HepG2 (cell line): ENCODE data around the gene FAM131A. TPM values are rescaled to one million over a fixed set of nuclear protein-coding genes. Genes with fewer than 3 reads are reported as not detected.

Source experiments
- EED ChIP-seq: sonication (generic); formaldehyde crosslinking; IDR thresholded peaks from 2 replicates; pipeline ENCODE4 v1.5.0; 2020; ENCODE audit warnings: mild to moderate bottlenecking, missing genetic modification reagents
- GABPB1 ChIP-seq: IDR thresholded peaks from 2 replicates; pipeline ENCODE4 v1.6.1; 2016; ENCODE audit warnings: mild to moderate bottlenecking, missing genetic modification reagents, moderate library complexity, missing compliant biosample characterization
- HMGA1 ChIP-seq: sonication (generic); formaldehyde crosslinking; conservative IDR thresholded peaks from 2 replicates; pipeline ENCODE4 v1.4.0; 2020; ENCODE audit warnings: missing genetic modification reagents
- HNRNPL ChIP-seq: fragments of 200-400 bp; formaldehyde crosslinking; IDR thresholded peaks from 2 replicates; pipeline ENCODE4 v1.6.1; 2017; ENCODE audit warnings: mild to moderate bottlenecking, low read depth, low read length
- NFATC3 ChIP-seq: sonication (generic); formaldehyde crosslinking; IDR thresholded peaks from 2 replicates; pipeline ENCODE4 v1.5.1; 2020; ENCODE audit warnings: mild to moderate bottlenecking, missing genetic modification reagents
- TCF7 ChIP-seq: sonication (generic); IDR thresholded peaks from 2 replicates; pipeline ENCODE4 v1.6.1; 2016; ENCODE audit warnings: antibody characterized with exemption, low read depth
- ZBTB3 ChIP-seq: sonication (generic); formaldehyde crosslinking; IDR thresholded peaks from 2 replicates; pipeline ENCODE4 v1.4.0; 2020; ENCODE audit warnings: low read depth, mild to moderate bottlenecking, moderate library complexity, missing genetic modification reagents, borderline replicate concordance
- ZNF24 ChIP-seq: fragments of 450-650 bp; IDR thresholded peaks from 2 replicates; pipeline ENCODE4 v1.6.1; 2017; ENCODE audit warnings: antibody characterized with exemption, mild to moderate bottlenecking
- ZNF264 ChIP-seq: sonication (generic); formaldehyde crosslinking; IDR thresholded peaks from 2 replicates; pipeline ENCODE4 v1.4.0; 2020; ENCODE audit warnings: missing genetic modification reagents
- polyA plus RNA-seq, 8 experiments: library from polyadenylated mRNA; depleted of rRNA in 3 of 8; stranded (reverse) in 7 of 8; unstranded in 1 of 8; fragments of >200 nt; fragmentation: Illumina TruSeq in 4 of 8; extraction: Trizol in 4 of 8; gene quantifications; 2 replicates each; pipeline versions ENCODE4 v1.2.1 to v1.2.3, GENCODE V29; 2011 to 2016; ENCODE audit warnings: low read depth in 4 of 8, missing spikeins in 1 of 8, mixed read lengths in 1 of 8; ENCODE audit not compliant: insufficient read depth in 1 of 8
- total RNA-seq, 5 experiments: library from RNA; depleted of rRNA; stranded (reverse); fragments of >200 nt; fragmentation: Illumina TruSeq; extraction: Trizol; gene quantifications; 2 replicates each; pipeline ENCODE4 v1.2.3, GENCODE V29; 2016; ENCODE audit warnings: low read depth in 1 of 5
- TF ChIP-seq, protein P1 (sequence below): sonication (generic); formaldehyde crosslinking; IDR thresholded peaks from 2 replicates; pipeline ENCODE4 v1.4.0; 2020; ENCODE audit warnings: missing genetic modification reagents
- TF ChIP-seq, protein P2 (sequence below): sonication (generic); formaldehyde crosslinking; IDR thresholded peaks from 2 replicates; pipeline ENCODE4 v1.4.0; 2020; ENCODE audit warnings: missing genetic modification reagents, borderline replicate concordance
- TF ChIP-seq, protein P3 (sequence below): sonication (generic); formaldehyde crosslinking; IDR thresholded peaks from one replicate; pipeline ENCODE4 v1.5.1; 2020; ENCODE audit warnings: mild to moderate bottlenecking, missing genetic modification reagents; ENCODE audit errors: not compliant biosample characterization

Gene FAM131A
- total and polyA plus RNA-seq, 2 of the 13 experiments (the other 11 are each of a cell fraction or from before 2014, with no cell fraction given), result 9.2 to 9.3 TPM

DNA sequence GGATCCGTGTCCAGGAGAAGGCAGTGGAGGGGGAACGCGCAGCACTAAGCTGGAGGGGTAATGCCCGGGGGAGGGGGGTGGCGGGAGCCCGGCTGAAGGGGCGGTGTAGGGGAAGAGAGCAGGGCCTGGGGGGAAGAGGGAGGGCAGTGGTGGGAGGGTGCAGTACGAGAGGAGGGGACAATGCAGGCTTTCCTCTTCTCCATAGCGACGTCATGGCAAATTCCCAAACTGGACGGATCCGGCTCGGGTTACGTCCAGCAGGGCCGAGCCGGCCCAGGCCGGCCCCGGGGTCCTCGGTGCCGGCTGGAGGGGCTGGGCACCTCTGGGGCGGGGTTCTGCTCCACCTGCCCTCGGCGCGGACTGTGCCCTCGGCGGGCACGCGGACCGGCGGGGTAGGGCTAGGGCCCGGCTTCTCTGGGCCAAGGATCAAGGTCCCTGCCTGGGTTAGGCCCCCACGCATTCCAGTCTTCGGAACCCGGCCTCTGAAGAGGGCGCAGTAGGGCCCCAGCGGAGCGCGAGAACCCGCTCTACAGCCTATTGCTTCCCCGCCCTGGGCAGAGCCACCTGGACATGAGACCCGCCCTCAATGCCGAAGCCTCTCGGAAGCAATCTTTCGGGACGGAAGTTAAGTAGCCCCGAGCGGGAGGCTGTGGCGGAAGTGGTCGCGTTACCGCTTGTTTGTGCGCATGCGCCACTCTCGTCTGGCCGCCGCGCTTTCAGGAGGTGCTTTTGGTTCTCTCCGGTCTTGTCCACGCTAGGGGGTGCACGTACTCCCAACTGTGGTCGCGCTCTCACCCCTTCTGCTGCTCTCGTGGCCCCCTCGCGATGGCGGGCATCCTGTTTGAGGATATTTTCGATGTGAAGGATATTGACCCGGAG, 25.5 kb downstream of the FAM131A start (continued):
- no peak for TF ChIP-seq EED
- TF ChIP-seq ZNF264 (CRISPR knock-in tag), result 0 out of 2 replicates have a peak, but pooled peaks have one; percentile 70
- TF ChIP-seq GABPB1, result peak; percentile 97
- TF ChIP-seq, protein P1, sequence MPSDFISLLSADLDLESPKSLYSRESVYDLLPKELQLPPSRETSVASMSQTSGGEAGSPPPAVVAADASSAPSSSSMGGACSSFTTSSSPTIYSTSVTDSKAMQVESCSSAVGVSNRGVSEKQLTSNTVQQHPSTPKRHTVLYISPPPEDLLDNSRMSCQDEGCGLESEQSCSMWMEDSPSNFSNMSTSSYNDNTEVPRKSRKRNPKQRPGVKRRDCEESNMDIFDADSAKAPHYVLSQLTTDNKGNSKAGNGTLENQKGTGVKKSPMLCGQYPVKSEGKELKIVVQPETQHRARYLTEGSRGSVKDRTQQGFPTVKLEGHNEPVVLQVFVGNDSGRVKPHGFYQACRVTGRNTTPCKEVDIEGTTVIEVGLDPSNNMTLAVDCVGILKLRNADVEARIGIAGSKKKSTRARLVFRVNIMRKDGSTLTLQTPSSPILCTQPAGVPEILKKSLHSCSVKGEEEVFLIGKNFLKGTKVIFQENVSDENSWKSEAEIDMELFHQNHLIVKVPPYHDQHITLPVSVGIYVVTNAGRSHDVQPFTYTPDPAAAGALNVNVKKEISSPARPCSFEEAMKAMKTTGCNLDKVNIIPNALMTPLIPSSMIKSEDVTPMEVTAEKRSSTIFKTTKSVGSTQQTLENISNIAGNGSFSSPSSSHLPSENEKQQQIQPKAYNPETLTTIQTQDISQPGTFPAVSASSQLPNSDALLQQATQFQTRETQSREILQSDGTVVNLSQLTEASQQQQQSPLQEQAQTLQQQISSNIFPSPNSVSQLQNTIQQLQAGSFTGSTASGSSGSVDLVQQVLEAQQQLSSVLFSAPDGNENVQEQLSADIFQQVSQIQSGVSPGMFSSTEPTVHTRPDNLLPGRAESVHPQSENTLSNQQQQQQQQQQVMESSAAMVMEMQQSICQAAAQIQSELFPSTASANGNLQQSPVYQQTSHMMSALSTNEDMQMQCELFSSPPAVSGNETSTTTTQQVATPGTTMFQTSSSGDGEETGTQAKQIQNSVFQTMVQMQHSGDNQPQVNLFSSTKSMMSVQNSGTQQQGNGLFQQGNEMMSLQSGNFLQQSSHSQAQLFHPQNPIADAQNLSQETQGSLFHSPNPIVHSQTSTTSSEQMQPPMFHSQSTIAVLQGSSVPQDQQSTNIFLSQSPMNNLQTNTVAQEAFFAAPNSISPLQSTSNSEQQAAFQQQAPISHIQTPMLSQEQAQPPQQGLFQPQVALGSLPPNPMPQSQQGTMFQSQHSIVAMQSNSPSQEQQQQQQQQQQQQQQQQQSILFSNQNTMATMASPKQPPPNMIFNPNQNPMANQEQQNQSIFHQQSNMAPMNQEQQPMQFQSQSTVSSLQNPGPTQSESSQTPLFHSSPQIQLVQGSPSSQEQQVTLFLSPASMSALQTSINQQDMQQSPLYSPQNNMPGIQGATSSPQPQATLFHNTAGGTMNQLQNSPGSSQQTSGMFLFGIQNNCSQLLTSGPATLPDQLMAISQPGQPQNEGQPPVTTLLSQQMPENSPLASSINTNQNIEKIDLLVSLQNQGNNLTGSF (CRISPR knock-in tag), result no peak; the same call in 1 of the 2 replicates
- TF ChIP-seq ZNF24, result peak; percentile 23; the same call in 1 of the 2 replicates
- TF ChIP-seq NFATC3 (CRISPR knock-in tag), result no peak; the same call in 1 of the 2 replicates
- TF ChIP-seq HMGA1 (CRISPR knock-in tag), result no peak
- peak; percentile 98 for TF ChIP-seq HNRNPL
- TF ChIP-seq, protein P2, sequence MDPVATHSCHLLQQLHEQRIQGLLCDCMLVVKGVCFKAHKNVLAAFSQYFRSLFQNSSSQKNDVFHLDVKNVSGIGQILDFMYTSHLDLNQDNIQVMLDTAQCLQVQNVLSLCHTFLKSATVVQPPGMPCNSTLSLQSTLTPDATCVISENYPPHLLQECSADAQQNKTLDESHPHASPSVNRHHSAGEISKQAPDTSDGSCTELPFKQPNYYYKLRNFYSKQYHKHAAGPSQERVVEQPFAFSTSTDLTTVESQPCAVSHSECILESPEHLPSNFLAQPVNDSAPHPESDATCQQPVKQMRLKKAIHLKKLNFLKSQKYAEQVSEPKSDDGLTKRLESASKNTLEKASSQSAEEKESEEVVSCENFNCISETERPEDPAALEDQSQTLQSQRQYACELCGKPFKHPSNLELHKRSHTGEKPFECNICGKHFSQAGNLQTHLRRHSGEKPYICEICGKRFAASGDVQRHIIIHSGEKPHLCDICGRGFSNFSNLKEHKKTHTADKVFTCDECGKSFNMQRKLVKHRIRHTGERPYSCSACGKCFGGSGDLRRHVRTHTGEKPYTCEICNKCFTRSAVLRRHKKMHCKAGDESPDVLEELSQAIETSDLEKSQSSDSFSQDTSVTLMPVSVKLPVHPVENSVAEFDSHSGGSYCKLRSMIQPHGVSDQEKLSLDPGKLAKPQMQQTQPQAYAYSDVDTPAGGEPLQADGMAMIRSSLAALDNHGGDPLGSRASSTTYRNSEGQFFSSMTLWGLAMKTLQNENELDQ, result no peak
- 0 out of 2 replicates have a peak, but pooled peaks have one; percentile 51 for TF ChIP-seq ZBTB3 (CRISPR knock-in tag)
- no peak for TF ChIP-seq TCF7
- TF ChIP-seq, protein P3, sequence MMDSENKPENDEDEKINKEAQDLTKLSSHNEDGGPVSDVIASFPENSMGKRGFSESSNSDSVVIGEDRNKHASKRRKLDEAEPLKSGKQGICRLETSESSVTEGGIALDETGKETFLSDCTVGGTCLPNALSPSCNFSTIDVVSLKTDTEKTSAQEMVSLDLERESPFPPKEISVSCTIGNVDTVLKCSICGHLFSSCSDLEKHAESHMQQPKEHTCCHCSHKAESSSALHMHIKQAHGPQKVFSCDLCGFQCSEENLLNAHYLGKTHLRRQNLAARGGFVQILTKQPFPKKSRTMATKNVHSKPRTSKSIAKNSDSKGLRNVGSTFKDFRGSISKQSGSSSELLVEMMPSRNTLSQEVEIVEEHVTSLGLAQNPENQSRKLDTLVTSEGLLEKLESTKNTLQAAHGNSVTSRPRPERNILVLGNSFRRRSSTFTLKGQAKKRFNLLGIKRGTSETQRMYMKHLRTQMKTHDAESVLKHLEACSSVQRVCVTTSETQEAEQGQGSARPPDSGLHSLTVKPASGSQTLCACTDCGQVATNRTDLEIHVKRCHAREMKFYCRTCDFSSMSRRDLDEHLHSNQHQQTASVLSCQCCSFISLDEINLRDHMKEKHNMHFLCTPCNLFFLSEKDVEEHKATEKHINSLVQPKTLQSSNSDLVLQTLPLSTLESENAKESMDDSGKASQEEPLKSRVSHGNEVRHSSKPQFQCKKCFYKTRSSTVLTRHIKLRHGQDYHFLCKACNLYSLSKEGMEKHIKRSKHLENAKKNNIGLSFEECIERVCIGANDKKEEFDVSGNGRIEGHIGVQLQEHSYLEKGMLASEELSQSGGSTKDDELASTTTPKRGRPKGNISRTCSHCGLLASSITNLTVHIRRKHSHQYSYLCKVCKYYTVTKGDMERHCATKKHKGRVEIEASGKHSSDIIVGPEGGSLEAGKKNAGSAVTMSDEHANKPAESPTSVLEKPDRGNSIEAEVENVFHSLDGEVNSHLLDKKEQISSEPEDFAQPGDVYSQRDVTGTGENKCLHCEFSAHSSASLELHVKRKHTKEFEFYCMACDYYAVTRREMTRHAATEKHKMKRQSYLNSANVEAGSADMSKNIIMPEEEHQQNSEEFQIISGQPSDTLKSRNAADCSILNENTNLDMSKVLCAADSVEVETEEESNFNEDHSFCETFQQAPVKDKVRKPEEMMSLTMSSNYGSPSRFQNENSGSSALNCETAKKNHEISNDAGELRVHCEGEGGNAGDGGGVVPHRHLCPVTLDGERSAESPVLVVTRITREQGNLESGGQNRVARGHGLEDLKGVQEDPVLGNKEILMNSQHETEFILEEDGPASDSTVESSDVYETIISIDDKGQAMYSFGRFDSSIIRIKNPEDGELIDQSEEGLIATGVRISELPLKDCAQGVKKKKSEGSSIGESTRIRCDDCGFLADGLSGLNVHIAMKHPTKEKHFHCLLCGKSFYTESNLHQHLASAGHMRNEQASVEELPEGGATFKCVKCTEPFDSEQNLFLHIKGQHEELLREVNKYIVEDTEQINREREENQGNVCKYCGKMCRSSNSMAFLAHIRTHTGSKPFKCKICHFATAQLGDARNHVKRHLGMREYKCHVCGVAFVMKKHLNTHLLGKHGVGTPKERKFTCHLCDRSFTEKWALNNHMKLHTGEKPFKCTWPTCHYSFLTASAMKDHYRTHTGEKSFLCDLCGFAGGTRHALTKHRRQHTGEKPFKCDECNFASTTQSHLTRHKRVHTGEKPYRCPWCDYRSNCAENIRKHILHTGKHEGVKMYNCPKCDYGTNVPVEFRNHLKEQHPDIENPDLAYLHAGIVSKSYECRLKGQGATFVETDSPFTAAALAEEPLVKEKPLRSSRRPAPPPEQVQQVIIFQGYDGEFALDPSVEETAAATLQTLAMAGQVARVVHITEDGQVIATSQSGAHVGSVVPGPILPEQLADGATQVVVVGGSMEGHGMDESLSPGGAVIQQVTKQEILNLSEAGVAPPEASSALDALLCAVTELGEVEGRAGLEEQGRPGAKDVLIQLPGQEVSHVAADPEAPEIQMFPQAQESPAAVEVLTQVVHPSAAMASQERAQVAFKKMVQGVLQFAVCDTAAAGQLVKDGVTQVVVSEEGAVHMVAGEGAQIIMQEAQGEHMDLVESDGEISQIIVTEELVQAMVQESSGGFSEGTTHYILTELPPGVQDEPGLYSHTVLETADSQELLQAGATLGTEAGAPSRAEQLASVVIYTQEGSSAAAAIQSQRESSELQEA (CRISPR knock-in tag), result no peak
